Measurements from ENCODE around the gene PHF21B. TPM values are rescaled to one million over a fixed set of nuclear protein-coding genes. Genes with fewer than 3 reads are reported as not detected.
A peak's percentile ranks its signal among the peaks of the same experiment; 100 is the strongest.

The PHF21B gene
- total and polyA plus RNA-seq, 11 donors: 0.04 to 1.6 (median 0.47) TPM; not detected in 4

GRCh38 chr22:45019861-45020655 is 10.3 kb upstream of the PHF21B start:
- Histone ChIP-seq H3K9me3 (no peaks in the 10 kb centered on the region), H3K27me3 (peaks cover 0 to 65% (median 8%) of the 10 kb centered on the region in 9 donors), H3K4me1 (no peaks in the 10 kb centered on the region), H3K36me3 (no peaks in the 10 kb centered on the region), H3K27ac (no peak overlapping the region), H3K4me3 (no peak overlapping the region)
- 60 to 66% (median 64%) methylated on average over 16 of the region's 16 CpGs for WGBS, 4 donors
- TF ChIP-seq CTCF (IDR thresholded peaks at IDR 0.05) (no peak), POLR2A (IDR thresholded peaks at IDR 0.05) (no peak)
- no peak for ATAC-seq
- no peak for DNase-seq
- intact Hi-C loops (cut with DNase I): no loop called here

GRCh38 chr22:45014654-45015053 is 4.8 kb upstream of the PHF21B start:
- TF ChIP-seq POLR2A (IDR thresholded peaks at IDR 0.05): no peak
- TF ChIP-seq CTCF (IDR thresholded peaks at IDR 0.05): no peak
- DNase-seq (no peak), ATAC-seq (no peak)
- 43 to 58% (median 44%) methylated on average over 2 to 4 of the region's 4 CpGs for WGBS, 4 donors
- H3K27me3 ChIP-seq: peaks cover 0 to 55% (median 9%) of the 10 kb centered on the region in 9 donors
- H3K27ac ChIP-seq: no peak overlapping the region
- no peaks in the 10 kb centered on the region for H3K36me3 ChIP-seq
- no peaks in the 10 kb centered on the region for H3K9me3 ChIP-seq
- intact Hi-C loops (cut with DNase I): no loop called here
- H3K4me3 ChIP-seq: no peak overlapping the region
- H3K4me1 ChIP-seq: peaks cover 0 to 10% (median 7%) of the 10 kb centered on the region in 12 donors

DNA sequence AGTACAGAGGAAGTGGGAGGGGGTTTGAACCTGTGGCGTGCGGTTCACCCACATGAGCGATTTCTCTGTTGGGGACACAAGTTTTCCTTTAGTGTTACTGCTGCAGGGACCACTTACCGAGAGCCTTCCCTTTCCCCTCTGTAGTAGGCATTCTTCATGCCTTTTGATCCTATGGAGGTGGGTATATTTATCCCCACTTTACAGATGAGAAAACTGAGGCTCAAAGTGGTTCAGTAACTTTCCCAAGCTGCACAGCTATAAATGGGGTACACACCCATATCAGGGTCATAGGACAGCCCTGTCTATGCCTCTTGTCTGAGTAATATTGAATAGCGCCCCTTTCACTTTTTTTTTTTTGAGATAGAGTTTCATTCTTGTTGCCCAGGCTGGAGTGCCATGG is 3.3 kb upstream of the PHF21B start:
- Histone ChIP-seq H3K36me3 (no peaks in the 10 kb centered on the region), H3K9me3 (no peaks in the 10 kb centered on the region), H3K4me1 (peaks cover 0 to 24% (median 12%) of the 10 kb centered on the region in 12 donors), H3K27me3 (peaks cover 0 to 48% (median 15%) of the 10 kb centered on the region in 9 donors), H3K27ac (no peak overlapping the region), H3K4me3 (no peak overlapping the region)
- ATAC-seq (no peak), DNase-seq (no peak)
- WGBS, 4 donors: 85 to 96% (median 93%) methylated on average over 5 of the region's 5 CpGs
- intact Hi-C loops (cut with DNase I): no loop called here
- no peak for TF ChIP-seq POLR2A (IDR thresholded peaks at IDR 0.05)
- TF ChIP-seq CTCF (IDR thresholded peaks at IDR 0.05): no peak

DNA sequence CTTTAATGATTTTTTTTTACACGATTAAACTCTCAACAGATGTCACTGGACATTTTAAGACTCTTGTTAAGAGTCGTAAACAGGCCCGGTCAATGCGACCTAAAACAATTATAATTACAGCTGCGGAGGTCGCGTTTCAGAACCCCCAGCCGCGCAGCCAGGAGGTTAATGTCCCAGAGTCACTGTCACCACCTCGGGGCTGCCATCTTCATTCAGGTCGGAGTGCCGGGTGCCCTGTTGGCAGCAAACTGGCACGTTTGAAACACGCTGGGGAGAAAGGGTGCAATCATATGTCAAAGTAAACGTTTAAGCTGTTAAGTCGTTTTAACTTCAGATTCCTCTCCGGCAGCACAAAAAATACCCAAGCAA is 711 bp upstream of the PHF21B start:
- H3K36me3 ChIP-seq: no peaks in the 10 kb centered on the region
- H3K4me1 ChIP-seq: peaks cover 0 to 48% (median 14%) of the 10 kb centered on the region in 12 donors
- no peaks in the 10 kb centered on the region for H3K9me3 ChIP-seq
- H3K27ac ChIP-seq: peak overlapping the region in 2 of 12 donors; percentile 53 to 76
- ATAC-seq (no peak), DNase-seq (no peak)
- 3 to 6% (median 5%) methylated on average over 17 of the region's 17 CpGs for WGBS, 4 donors
- intact Hi-C loops (cut with DNase I): no loop called here
- TF ChIP-seq CTCF (IDR thresholded peaks at IDR 0.05) (no peak), POLR2A (IDR thresholded peaks at IDR 0.05) (no peak)
- H3K4me3 ChIP-seq: peak overlapping the region; percentile 34 to 72 (median 58)
- H3K27me3 ChIP-seq: peaks cover 0 to 68% (median 23%) of the 10 kb centered on the region in 9 donors
